Panc1 (cell line): ENCODE results near the gene KIAA1217.

Experiments
- CTCF ChIP-seq: fragments of 450-650 bp; IDR thresholded peaks from 2 replicates; pipeline ENCODE4 v1.5.1; 2017; ENCODE audit warnings: mild to moderate bottlenecking
- REST ChIP-seq, 2 experiments: IDR thresholded peaks; 2 replicates each; pipeline ENCODE4 v1.6.1; 2011 to 2012; ENCODE audit warnings: low read depth in 2 of 2, control low read depth in 1 of 2, low read length in 1 of 2, mild to moderate bottlenecking in 1 of 2, moderate library complexity in 1 of 2; ENCODE audit not compliant: insufficient read depth in 1 of 2
- SIN3A ChIP-seq: IDR thresholded peaks from 2 replicates; pipeline ENCODE4 v1.6.1; 2012; ENCODE audit warnings: low read depth, mild to moderate bottlenecking, low read length, moderate library complexity, borderline replicate concordance; ENCODE audit not compliant: insufficient read depth

GRCh38 chr10:24334279-24334939, 125.5 kb downstream of the KIAA1217 start:
- no peak for TF ChIP-seq CTCF
- no peak for TF ChIP-seq REST (IDR thresholded peaks at IDR 0.05; ENCODE audit: insufficient read depth in 1 of 2, low read depth in 2 of 2, low read length in 1 of 2)
- no peak for TF ChIP-seq SIN3A
